Gastrocnemius medialis (tissue), 4 donors: ENCODE measurements around the gene TXNDC11.

Source experiments
- CTCF ChIP-seq, 5 experiments: fragments of 450-650 bp in 3 of 5; fragments of 200-600 bp in 2 of 5; sonication (generic) in 2 of 5; IDR thresholded peaks in 4 of 5; conservative IDR thresholded peaks in 1 of 5; 1 replicate in 4 of 5; 2 replicates in 1 of 5; pipeline ENCODE4 v1.5.1; 2016 to 2019; ENCODE audit warnings: antibody characterized with exemption in 5 of 5, mild to moderate bottlenecking in 3 of 5, moderate library complexity in 3 of 5
- POLR2A ChIP-seq, 2 donors: fragments of 450-650 bp; IDR thresholded peaks; one replicate each; pipeline ENCODE4 v1.6.1; 2017; ENCODE audit warnings: antibody characterized with exemption in 2 of 2, mild to moderate bottlenecking in 2 of 2, moderate library complexity in 2 of 2

GRCh38 chr16:11719171-11719570, 23.5 kb downstream of the TXNDC11 start:
- TF ChIP-seq CTCF (IDR thresholded peaks at IDR 0.05 in 4 of 5, conservative IDR thresholded peaks at IDR 0.05 in 1 of 5) (no peak), POLR2A (IDR thresholded peaks at IDR 0.05) (no peak)
